ENCODE results near the gene EXOC2. TPM values are rescaled to one million over a fixed set of nuclear protein-coding genes. Genes with fewer than 3 reads are reported as not detected.

Gene EXOC2
- total RNA-seq, 1 experiment from 2014 or later, result 30.5 TPM

- no peak for ATAC-seq
- no peaks in the 10 kb centered on the region for H3K36me3 ChIP-seq (ENCODE audit: control insufficient read depth, insufficient read depth, low read length)
- H3K4me3 ChIP-seq (ENCODE audit: low read depth in 2 of 2, low read length in 2 of 2), result no peak overlapping the region
- H3K27me3 ChIP-seq (ENCODE audit: control insufficient read depth, insufficient read depth, low read length), result no peaks in the 10 kb centered on the region
- no peaks in the 10 kb centered on the region for H3K9me3 ChIP-seq (ENCODE audit: control insufficient read depth, insufficient read depth, low read depth, low read length)
- no peak for DNase-seq (ENCODE audit: low read depth, low spot score)
- intact Hi-C loops (cut with micrococcal nuclease; ENCODE audit: unreplicated experiment), result loop anchor here (10.0 kb wide), 1 partner anchor 56 kb away; no protein-coding TSS in a partner anchor
- peak overlapping the region; percentile 31; the same call in 1 of the 2 replicates for H3K27ac ChIP-seq (ENCODE audit: low read length)
- ChIA-PET POLR2A (no interaction called here), CTCF (interaction anchor here (1.1 kb wide), 1 partner anchor 9 kb away, joined by 3 read pairs; no protein-coding TSS in a partner anchor)
- TF ChIP-seq SIN3A (IDR thresholded peaks at IDR 0.05; ENCODE audit: borderline replicate concordance, insufficient read depth, low read depth, low read length) (no peak), TCF7L2 (IDR thresholded peaks at IDR 0.05; ENCODE audit: low read depth, low read length) (no peak), POLR2AphosphoS5 (IDR thresholded peaks at IDR 0.05; ENCODE audit: low read depth, low read length) (no peak)
- H3K4me1 ChIP-seq (ENCODE audit: control insufficient read depth, insufficient read depth, low read length), result peaks cover 42% of the 10 kb centered on the region
- BruUV-seq (replicated peaks), result no TSS peak
- in situ Hi-C loops (cut with HindIII; ENCODE audit: low pct_unique_long_range_greater_than_20kb, low sequenced_read_pairs), result no loop called here
Observed at GRCh38 chr6:680666-681340, 12.1 kb downstream of the EXOC2 start.

GRCh38 chr6:680251-680650, 12.7 kb downstream of the EXOC2 start:
- TF ChIP-seq CTCF (IDR thresholded peaks at IDR 0.05) (no peak), TCF7L2 (IDR thresholded peaks at IDR 0.05; ENCODE audit: low read depth, low read length) (no peak), SIN3A (IDR thresholded peaks at IDR 0.05; ENCODE audit: borderline replicate concordance, insufficient read depth, low read depth, low read length) (no peak), REST (IDR thresholded peaks at IDR 0.05; ENCODE audit: insufficient read depth in 1 of 2, low read depth in 2 of 2, low read length in 1 of 2) (no peak), POLR2AphosphoS5 (IDR thresholded peaks at IDR 0.05; ENCODE audit: low read depth, low read length) (no peak)
- H3K27me3 ChIP-seq (ENCODE audit: control insufficient read depth, insufficient read depth, low read length), result no peaks in the 10 kb centered on the region
- H3K4me1 ChIP-seq (ENCODE audit: control insufficient read depth, insufficient read depth, low read length), result peaks cover 41% of the 10 kb centered on the region
- in situ Hi-C loops (cut with HindIII; ENCODE audit: low pct_unique_long_range_greater_than_20kb, low sequenced_read_pairs), result no loop called here
- no peak overlapping the region for H3K27ac ChIP-seq (ENCODE audit: low read length)
- BruUV-seq (replicated peaks), result no TSS peak
- intact Hi-C loops (cut with micrococcal nuclease; ENCODE audit: unreplicated experiment), result loop anchor here (10.0 kb wide), 1 partner anchor 55 kb away; no protein-coding TSS in a partner anchor
- ATAC-seq (no peak), DNase-seq (ENCODE audit: low read depth, low spot score) (no peak)
- H3K36me3 ChIP-seq (ENCODE audit: control insufficient read depth, insufficient read depth, low read length), result no peaks in the 10 kb centered on the region
- ChIA-PET POLR2A (no interaction called here), CTCF (interaction anchor here (1.1 kb wide), 1 partner anchor 9 kb away, joined by 3 read pairs; no protein-coding TSS in a partner anchor)
- no peaks in the 10 kb centered on the region for H3K9me3 ChIP-seq (ENCODE audit: control insufficient read depth, insufficient read depth, low read depth, low read length)
- H3K4me3 ChIP-seq (ENCODE audit: low read depth in 2 of 2, low read length in 2 of 2), result no peak overlapping the region

GRCh38 chr6:679282-679681, 13.7 kb downstream of the EXOC2 start:
- Histone ChIP-seq H3K27ac (ENCODE audit: low read length) (no peak overlapping the region), H3K36me3 (ENCODE audit: control insufficient read depth, insufficient read depth, low read length) (no peaks in the 10 kb centered on the region), H3K4me3 (ENCODE audit: low read depth in 2 of 2, low read length in 2 of 2) (no peak overlapping the region), H3K4me1 (ENCODE audit: control insufficient read depth, insufficient read depth, low read length) (peaks cover 31% of the 10 kb centered on the region), H3K27me3 (ENCODE audit: control insufficient read depth, insufficient read depth, low read length) (no peaks in the 10 kb centered on the region), H3K9me3 (ENCODE audit: control insufficient read depth, insufficient read depth, low read depth, low read length) (no peaks in the 10 kb centered on the region)
- POLR2A ChIA-PET, result no interaction called here
- CTCF ChIA-PET, result no interaction called here
- intact Hi-C loops (cut with micrococcal nuclease; ENCODE audit: unreplicated experiment), result no loop called here
- DNase-seq (ENCODE audit: low read depth, low spot score) (no peak), ATAC-seq (no peak)
- in situ Hi-C loops (cut with HindIII; ENCODE audit: low pct_unique_long_range_greater_than_20kb, low sequenced_read_pairs), result no loop called here
- TF ChIP-seq SIN3A (IDR thresholded peaks at IDR 0.05; ENCODE audit: borderline replicate concordance, insufficient read depth, low read depth, low read length) (no peak), POLR2AphosphoS5 (IDR thresholded peaks at IDR 0.05; ENCODE audit: low read depth, low read length) (no peak)
- BruUV-seq (replicated peaks), result no TSS peak

Measured in Panc1 (cell line).